ENCODE results near the gene KANK4. TPM values are rescaled to one million over a fixed set of nuclear protein-coding genes. Genes with fewer than 3 reads are reported as not detected.
"Not testable (repeated sequence)": the region's sequence is repeated elsewhere in the genome, so short reads cannot be mapped to it uniquely, and the experiment has no call there.

KANK4 gene
- total RNA-seq, 4 donors from 2014 or later = 0.54 to 0.59 (median 0.56) TPM; not detected in 1

- intact Hi-C loops (cut with DNase I) = no loop called here
- 81 to 89% methylated on average over 11 of the region's 11 CpGs for WGBS, 2 donors
- TF ChIP-seq POLR2A (IDR thresholded peaks at IDR 0.05) = no peak
- TF ChIP-seq CTCF (IDR thresholded peaks at IDR 0.05) = no peak
- no peaks in the 10 kb centered on the region for H3K36me3 ChIP-seq
- no peaks in the 10 kb centered on the region for H3K4me1 ChIP-seq
- H3K4me3 ChIP-seq (replicated peaks in 1 of 3) = no peak overlapping the region
- H3K27ac ChIP-seq = no peak overlapping the region
- H3K9me3 ChIP-seq = no peaks in the 10 kb centered on the region
- no peaks in the 10 kb centered on the region for H3K27me3 ChIP-seq
- no peak for DNase-seq
Measured at GRCh38 chr1:62227496-62227895, 91.7 kb downstream of the KANK4 start.

GRCh38 chr1:62224182-62224581 lies 95.1 kb downstream of the KANK4 start:
- no peaks in the 10 kb centered on the region for H3K36me3 ChIP-seq
- no peaks in the 10 kb centered on the region for H3K9me3 ChIP-seq
- no peak for TF ChIP-seq POLR2A (IDR thresholded peaks at IDR 0.05)
- TF ChIP-seq CTCF (IDR thresholded peaks at IDR 0.05) = no peak
- intact Hi-C loops (cut with DNase I) = no loop called here
- H3K27ac ChIP-seq = no peak overlapping the region
- no peak for DNase-seq
- no peaks in the 10 kb centered on the region for H3K27me3 ChIP-seq
- H3K4me1 ChIP-seq = no peaks in the 10 kb centered on the region
- 57 to 61% methylated on average over 3 of the region's 3 CpGs for whole genome bisulfite sequencing, 2 donors
- no peak overlapping the region for H3K4me3 ChIP-seq (replicated peaks in 1 of 3)

GRCh38 chr1:62222321-62222720 lies 96.9 kb downstream of the KANK4 start:
- Histone ChIP-seq H3K36me3 (no peaks in the 10 kb centered on the region), H3K27ac (no peak overlapping the region), H3K9me3 (no peaks in the 10 kb centered on the region), H3K27me3 (no peaks in the 10 kb centered on the region), H3K4me1 (no peaks in the 10 kb centered on the region), H3K4me3 (replicated peaks in 1 of 3) (no peak overlapping the region)
- DNase-seq = no peak
- WGBS, 2 donors = 87 to 90% methylated on average over 9 of the region's 9 CpGs
- intact Hi-C loops (cut with DNase I) = no loop called here
- no peak for TF ChIP-seq CTCF (IDR thresholded peaks at IDR 0.05)

GRCh38 chr1:62221171-62221570 lies 98.1 kb downstream of the KANK4 start:
- no peaks in the 10 kb centered on the region for H3K4me1 ChIP-seq
- no peak for DNase-seq
- H3K27me3 ChIP-seq = no peaks in the 10 kb centered on the region
- no peaks in the 10 kb centered on the region for H3K9me3 ChIP-seq
- H3K27ac ChIP-seq = no peak overlapping the region
- intact Hi-C loops (cut with DNase I) = no loop called here
- H3K36me3 ChIP-seq = no peaks in the 10 kb centered on the region
- H3K4me3 ChIP-seq (replicated peaks in 1 of 3) = no peak overlapping the region
- TF ChIP-seq CTCF (IDR thresholded peaks at IDR 0.05) (no peak), POLR2A (IDR thresholded peaks at IDR 0.05) (no peak)
- WGBS, 2 donors = 95 to 100% methylated on average over 1 of the region's 1 CpG

- WGBS, 2 donors = 82 to 87% methylated on average over 9 of the region's 9 CpGs
- H3K27ac ChIP-seq; intact Hi-C loops (cut with DNase I); DNase-seq; H3K4me3 ChIP-seq (replicated peaks in 1 of 3); H3K36me3 ChIP-seq; H3K4me1 ChIP-seq; H3K9me3 ChIP-seq; H3K27me3 ChIP-seq: not testable (repeated sequence)
Measured at GRCh38 chr1:62220456-62220855, 98.8 kb downstream of the KANK4 start.

- TF ChIP-seq CTCF (IDR thresholded peaks at IDR 0.05) (no peak), POLR2A (IDR thresholded peaks at IDR 0.05) (no peak)
- WGBS, 2 donors = 81 to 83% methylated on average over 2 of the region's 2 CpGs
- no peak overlapping the region for H3K4me3 ChIP-seq (replicated peaks in 1 of 3)
- DNase-seq = no peak
- H3K9me3 ChIP-seq = no peaks in the 10 kb centered on the region
- H3K4me1 ChIP-seq = no peaks in the 10 kb centered on the region
- no peak overlapping the region for H3K27ac ChIP-seq
- no peaks in the 10 kb centered on the region for H3K36me3 ChIP-seq
- intact Hi-C loops (cut with DNase I) = no loop called here
- no peaks in the 10 kb centered on the region for H3K27me3 ChIP-seq
Measured at GRCh38 chr1:62218604-62219003, 100.6 kb downstream of the KANK4 start.
